GM18951 (cell line): ENCODE measurements around the gene TBC1D30.
"Not testable (repeated sequence)": the region's sequence is repeated elsewhere in the genome, so short reads cannot be mapped to it uniquely, and the experiment has no call there.

Source experiments
- POLR2A ChIP-seq: IDR thresholded peaks from 4 replicates; pipeline ENCODE4 v1.6.1; 2011; ENCODE audit warnings: mild to moderate bottlenecking; ENCODE audit not compliant: insufficient read length, insufficient read depth; ENCODE audit errors: extremely low read depth
- in situ Hi-C: fragments of 300-500 bp; cut with MboI; formaldehyde crosslinking; loops from one replicate; pipeline ENCODE4 v1.12.0; 2022; ENCODE audit warnings: low sequenced_read_pairs, mixed read lengths, inconsistent platforms; ENCODE audit not compliant: unreplicated experiment

The TBC1D30 gene, protein sequence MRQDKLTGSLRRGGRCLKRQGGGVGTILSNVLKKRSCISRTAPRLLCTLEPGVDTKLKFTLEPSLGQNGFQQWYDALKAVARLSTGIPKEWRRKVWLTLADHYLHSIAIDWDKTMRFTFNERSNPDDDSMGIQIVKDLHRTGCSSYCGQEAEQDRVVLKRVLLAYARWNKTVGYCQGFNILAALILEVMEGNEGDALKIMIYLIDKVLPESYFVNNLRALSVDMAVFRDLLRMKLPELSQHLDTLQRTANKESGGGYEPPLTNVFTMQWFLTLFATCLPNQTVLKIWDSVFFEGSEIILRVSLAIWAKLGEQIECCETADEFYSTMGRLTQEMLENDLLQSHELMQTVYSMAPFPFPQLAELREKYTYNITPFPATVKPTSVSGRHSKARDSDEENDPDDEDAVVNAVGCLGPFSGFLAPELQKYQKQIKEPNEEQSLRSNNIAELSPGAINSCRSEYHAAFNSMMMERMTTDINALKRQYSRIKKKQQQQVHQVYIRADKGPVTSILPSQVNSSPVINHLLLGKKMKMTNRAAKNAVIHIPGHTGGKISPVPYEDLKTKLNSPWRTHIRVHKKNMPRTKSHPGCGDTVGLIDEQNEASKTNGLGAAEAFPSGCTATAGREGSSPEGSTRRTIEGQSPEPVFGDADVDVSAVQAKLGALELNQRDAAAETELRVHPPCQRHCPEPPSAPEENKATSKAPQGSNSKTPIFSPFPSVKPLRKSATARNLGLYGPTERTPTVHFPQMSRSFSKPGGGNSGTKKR

DNA sequence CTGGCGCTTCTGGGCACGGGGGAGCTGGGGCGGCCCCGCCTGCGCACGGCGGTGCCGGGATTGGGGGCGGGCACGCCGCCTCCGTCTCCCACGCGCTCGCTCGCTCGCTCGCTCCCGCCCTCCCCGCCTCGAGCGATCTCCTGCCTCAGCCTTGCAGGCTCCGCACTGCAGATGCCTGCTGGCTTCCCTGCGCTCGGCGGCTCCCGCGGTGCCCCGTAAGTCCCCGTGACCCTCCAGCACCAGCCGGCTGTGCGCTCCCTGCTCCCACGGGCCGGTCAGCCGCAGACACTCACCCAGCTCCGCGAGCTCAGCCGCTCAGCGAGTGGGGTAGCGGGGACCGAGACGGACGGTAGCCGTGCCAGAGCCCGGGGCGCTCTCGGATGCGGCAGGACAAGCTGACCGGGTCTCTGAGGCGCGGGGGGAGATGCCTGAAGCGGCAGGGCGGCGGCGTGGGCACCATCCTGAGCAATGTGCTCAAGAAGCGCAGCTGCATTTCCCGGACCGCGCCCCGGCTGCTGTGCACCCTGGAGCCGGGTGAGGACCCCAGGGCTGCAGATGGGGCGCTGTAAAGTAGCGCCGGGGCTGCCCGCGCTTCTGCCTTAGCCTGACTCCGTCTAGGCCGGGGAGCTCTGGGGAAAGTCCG, at the start of gene TBC1D30:
Gene TBC1D30, plus strand, starts transcription at position 148 of the 643 bp plus-strand sequence. Its CDS starts 233 bp downstream, at position 381.
- in situ Hi-C loops = no loop called here

DNA sequence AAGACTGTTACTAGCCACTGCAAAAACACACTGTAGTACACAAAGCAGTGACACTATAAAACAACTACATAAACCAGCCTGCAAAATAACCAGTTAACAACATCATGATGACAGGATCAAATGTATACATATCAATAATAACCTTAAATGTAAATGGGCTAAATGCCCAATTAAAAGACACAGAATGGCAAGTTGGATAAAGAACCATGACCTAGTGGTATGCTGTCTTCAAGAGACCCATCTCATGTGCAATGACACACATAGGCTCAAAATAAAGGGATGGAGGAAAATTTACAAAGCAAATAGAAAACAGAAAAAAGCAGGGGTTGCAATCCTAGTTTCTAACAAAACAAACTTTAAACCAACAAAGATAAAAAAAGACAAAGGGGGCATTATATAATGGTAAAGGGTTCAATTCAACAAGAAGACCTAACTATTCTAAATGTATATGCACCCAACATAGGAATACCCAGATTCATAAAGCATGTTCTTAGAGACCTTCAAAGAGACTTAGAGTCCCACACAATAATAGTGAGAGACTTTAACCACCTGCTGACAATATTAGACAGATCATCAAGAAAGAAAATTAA, 49.2 kb upstream of the TBC1D30 start:
- in situ Hi-C loops = not testable (repeated sequence)

More for the DNA sequence above, at the start of gene TBC1D30:
- TF ChIP-seq POLR2A = no peak

DNA sequence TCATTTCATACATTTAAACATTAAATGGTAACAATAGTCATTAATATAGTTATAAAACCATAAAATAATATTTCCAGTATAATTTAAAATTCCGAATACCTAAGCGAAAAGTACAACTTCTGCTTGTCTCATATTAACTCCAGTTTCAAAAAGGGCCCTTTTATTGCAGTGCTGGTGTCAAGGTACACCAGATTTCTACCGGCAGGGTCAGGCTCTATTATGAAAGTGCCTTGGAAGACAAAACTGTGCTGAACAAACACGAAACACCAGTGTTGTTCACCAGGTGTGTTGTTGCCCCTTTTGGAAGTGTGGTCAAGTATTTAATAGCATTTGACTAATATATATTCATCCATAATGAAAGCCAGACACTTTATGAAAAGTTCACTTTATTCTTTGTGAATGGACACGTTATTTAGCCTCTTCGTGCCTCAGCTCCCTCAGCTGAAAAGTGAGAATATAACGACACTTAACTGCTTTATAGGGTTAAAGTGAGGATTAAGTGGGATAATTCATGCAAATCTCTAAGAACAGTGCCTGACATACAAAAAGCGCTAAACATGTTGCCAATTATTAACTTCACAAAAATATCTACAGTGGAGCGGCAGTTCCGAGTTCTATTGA, 45.0 kb upstream of the TBC1D30 start:
- no peak for TF ChIP-seq POLR2A
- in situ Hi-C loops = no loop called here

DNA sequence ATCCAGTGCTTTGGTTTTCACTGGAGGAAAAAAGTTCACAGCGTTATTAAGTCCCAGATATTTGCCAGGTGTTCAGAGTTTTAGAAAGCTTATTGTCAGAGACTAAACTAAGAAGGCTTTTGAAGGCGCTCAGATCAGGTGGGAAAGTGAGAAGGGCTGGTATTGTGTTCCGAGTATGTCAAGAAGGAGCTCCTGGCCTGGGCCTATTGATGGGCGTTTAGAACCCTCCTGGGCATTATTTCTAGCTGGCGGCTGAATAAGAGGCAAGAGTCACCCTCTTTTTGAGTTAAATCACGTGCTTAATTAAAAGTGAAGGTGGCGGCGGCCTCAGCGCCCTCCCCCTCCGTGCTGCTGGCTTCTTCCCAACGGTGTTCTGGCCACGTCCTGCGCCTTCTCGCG, 44.3 kb upstream of the TBC1D30 start:
- TF ChIP-seq POLR2A = no peak
- in situ Hi-C loops = no loop called here

DNA sequence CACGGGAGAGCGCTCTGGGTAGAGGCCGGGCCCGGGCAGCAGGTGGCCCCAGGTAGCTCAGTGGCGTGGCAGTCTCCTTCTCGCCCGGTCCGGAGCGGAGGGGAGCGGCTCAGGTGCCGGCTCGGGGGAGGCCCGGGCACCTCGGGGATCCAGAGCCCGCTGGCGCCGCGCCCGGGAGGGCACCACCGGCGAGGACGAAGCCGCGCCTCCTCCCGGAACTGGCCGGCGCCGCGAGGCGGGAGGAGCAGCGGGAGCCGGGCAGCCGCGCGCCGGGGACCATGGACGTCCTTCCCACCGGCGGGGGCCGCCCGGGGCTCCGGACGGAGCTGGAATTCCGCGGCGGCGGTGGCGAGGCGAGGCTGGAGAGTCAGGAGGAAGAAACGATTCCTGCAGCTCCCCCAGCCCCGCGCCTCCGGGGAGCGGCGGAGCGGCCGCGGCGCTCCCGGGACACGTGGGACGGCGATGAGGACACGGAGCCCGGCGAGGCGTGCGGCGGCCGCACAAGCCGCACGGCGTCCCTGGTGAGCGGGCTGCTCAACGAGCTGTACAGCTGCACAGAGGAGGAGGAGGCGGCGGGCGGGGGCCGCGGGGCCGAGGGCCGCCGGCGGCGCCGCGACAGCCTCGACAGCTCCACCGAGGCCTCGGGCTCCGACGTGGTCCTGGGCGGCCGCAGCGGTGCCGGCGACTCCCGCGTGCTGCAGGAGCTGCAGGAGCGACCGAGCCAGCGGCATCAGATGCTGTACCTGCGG, 43.7 kb upstream of the TBC1D30 start:
- no peak for TF ChIP-seq POLR2A
- in situ Hi-C loops = no loop called here

DNA sequence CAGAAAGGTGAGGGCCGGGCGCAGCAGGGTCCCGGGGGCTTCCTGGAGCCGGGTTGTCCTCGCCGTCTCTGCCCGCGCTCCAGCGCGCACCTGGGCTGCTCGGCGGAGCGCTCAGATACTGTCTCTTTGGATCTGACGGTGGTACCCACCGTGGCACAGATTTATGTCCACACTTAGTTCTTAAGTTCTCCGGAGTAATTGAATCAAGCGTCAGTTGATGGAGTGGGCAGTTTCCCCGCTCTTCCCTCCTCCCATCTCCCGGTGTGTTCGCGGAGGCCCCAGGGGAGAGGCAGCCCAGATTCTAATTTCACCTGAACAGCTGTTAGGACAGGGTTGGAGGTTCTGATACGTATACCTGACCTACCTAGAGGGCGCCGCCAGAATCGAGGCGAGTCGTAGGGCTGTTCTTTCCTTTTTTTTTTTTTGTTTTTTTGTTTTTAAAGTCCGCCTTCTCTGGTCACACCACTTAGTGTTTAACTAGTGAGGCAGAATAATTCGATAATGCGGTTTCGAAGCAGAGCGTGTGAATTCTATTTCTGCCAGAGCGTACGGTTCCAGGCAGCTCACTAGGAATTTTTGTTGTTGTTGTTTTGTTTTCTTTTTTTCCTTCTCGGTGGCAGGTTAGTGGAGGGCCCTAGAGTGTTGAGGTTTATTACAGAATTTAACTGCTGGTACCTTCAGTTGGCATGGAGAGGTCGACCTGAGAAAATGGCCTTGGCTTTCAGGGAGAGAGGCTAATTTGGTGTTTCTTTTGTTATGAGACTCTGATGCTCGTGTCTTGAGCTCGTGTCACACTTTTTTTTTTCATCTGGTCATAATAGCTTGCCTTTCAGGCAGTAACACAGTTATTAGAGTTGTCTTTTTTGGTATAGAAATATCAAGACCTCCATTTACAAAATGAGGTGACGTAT, 42.9 kb upstream of the TBC1D30 start:
- no peak for TF ChIP-seq POLR2A
- in situ Hi-C loops = no loop called here

DNA sequence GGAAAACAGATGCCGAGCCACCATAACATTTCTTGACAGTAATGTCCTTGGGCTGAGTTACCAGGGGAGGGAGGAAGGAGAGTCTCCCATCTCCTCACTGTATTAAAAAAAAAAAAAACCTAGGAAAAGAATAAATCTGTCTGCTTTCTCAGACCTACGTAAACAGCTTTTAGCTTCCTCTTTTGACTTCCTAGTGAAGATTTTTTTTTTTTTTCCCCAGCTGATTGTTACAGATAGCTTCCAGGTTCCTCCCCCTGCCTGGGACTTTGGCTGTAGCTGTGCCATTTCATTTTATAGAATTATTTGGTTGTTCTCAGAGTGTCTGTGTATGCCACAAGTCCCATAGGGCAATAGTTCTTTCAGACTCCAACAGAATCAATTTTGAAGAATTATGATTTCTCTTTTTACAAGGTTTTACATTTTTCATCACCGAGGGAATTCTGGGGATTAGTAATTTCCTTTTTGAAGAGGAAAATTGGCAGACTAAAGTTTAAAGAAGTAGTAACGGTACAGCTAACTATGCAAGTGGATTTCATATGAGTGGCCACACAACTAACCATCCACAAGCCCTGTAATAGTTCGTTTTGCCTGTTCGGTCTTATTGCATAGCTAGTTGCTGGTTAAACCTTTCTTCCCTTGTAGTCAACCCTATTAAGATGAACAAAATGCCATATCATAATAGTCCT, 42.1 kb upstream of the TBC1D30 start:
- in situ Hi-C loops = no loop called here
- TF ChIP-seq POLR2A = no peak

DNA sequence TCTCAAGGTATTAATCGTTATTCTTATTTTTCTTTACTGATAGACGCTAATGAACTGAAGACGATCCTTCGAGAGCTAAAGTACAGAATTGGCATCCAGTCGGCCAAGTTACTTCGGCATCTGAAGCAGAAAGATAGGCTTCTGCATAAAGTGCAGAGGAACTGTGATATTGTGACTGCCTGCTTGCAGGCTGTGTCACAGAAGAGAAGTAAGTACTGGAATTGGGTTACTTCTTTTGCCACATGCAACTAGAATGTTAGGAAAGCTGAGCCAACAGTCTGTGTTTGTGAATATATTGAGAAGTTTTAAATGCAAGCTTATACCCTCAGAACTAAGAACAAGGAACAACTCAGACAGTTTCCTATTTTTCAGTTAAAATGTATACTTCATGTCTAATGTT, 38.6 kb upstream of the TBC1D30 start:
- in situ Hi-C loops = no loop called here
- TF ChIP-seq POLR2A = no peak

DNA sequence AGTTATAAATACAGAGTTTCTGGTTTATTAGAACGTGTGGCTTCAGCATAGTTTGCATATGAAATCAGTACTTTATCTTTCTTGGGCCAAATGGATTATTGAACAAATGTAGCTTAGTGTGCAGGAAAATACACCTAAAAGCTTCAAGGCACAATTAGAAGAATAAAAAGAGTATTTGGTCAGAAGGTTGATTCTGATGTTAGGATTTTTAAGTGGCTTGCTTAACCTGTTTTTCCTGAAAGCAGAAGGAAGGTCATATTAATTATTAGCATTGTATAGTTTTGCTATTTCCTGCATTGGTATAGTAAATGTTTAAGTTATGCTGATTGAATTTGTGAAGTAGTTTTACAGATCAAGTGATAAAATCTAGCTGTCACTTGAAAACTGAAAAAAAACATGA, 34.3 kb upstream of the TBC1D30 start:
- in situ Hi-C loops = no loop called here
- TF ChIP-seq POLR2A = no peak

DNA sequence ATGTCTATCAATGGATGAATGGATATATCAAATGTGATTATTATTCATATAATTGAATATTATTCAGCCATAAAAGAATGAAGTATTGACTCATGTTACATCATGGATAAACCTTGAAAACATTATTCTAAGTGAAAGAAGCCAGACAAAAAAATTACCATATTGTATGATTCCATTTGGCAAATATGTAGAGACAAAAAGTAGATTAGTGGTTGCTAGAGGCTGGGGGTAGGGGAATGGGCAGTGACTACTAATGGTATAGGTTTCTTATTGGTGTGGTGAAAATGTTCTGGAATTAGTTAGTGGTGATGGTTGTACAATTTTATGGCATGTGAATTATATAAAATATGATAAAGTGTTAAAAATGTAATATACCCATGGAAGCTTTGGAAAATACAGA, 33.4 kb upstream of the TBC1D30 start:
- no peak for TF ChIP-seq POLR2A
- in situ Hi-C loops = no loop called here

DNA sequence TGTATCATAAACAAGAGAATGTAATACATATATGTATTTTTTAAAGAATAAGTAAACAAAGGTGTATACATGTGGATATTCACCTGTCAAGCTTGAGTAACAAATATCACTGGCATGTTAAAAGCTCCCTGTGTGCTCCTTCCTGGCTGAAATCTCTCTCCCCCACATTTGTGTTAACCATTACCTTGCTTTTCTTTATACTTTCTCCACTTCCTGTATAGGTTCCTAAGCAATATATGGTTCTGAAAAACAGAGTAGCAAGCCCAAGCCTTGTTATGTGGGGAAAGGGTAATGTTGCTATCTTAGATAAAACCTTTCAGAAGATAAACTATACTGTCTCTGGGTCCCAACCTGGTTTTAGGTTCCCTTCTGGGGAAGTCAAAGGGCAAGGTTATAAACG, 32.3 kb upstream of the TBC1D30 start:
- TF ChIP-seq POLR2A = no peak
- in situ Hi-C loops = no loop called here
